OCI-LY7 (cell line): ENCODE measurements around the gene FAM193A. TPM values are rescaled to one million over a fixed set of nuclear protein-coding genes. Genes with fewer than 3 reads are reported as not detected.

Experiments used
- BruUV-seq: library from RNA; stranded (reverse); fragments of 400-500 nt; replicated peaks from 2 replicates; lab custom pipeline; 2021; lab: Mats Ljungman, UMichigan
- CTCF ChIA-PET: fragments of 300-600 bp; sonication (Branson Sonifier 250); formaldehyde crosslinking; loops from one replicate; lab custom pipeline; 2022; ENCODE audit warnings: antibody characterized with exemption; ENCODE audit not compliant: unreplicated experiment; lab: Charles Lee
- POLR2A ChIA-PET: fragments of 300-600 bp; sonication (Branson Sonifier 250); formaldehyde crosslinking; loops from one replicate; lab custom pipeline; 2022; ENCODE audit warnings: antibody characterized with exemption; lab: Charles Lee
- DNase-seq: peaks from one replicate; pipeline ENCODE4 v3.0.0-alpha.2; 2015; ENCODE audit warnings: low spot score
- H2AFZ ChIP-seq: fragments of 200-600 bp; sonication (generic), shearing (Covaris generic); 2 replicates; pipeline ENCODE4 v1.6.1; 2014; ENCODE audit warnings: mild to moderate bottlenecking, antibody characterized with exemption, low read length, moderate library complexity
- H3K27ac ChIP-seq: fragments of 200-600 bp; sonication (generic); 2 replicates; pipeline ENCODE4 v1.5.1; 2014; ENCODE audit warnings: mixed run types, low read depth, mild to moderate bottlenecking, moderate library complexity, low read length, inconsistent platforms; ENCODE audit not compliant: poor library complexity, severe bottlenecking
- H3K36me3 ChIP-seq: fragments of 200-600 bp; sonication (generic); 2 replicates; pipeline ENCODE4 v1.6.1; 2014; ENCODE audit warnings: mild to moderate bottlenecking, antibody characterized with exemption, low read length, moderate library complexity, mixed read lengths; ENCODE audit not compliant: insufficient read depth
- H3K4me1 ChIP-seq: fragments of 200-600 bp; sonication (generic); 2 replicates; pipeline ENCODE4 v1.5.1; 2014; ENCODE audit warnings: mild to moderate bottlenecking, low read length; ENCODE audit not compliant: insufficient read depth, poor library complexity, severe bottlenecking
- H3K4me2 ChIP-seq: fragments of 200-600 bp; sonication (generic); 2 replicates; pipeline ENCODE4 v1.6.1; 2014; ENCODE audit warnings: mild to moderate bottlenecking, low read length
- H3K4me3 ChIP-seq: fragments of 200-600 bp; sonication (generic); 2 replicates; pipeline ENCODE4 v1.5.1; 2014; ENCODE audit warnings: mild to moderate bottlenecking, low read depth, low read length; ENCODE audit not compliant: poor library complexity, severe bottlenecking
- H3K79me2 ChIP-seq: fragments of 200-600 bp; sonication (generic); 2 replicates; pipeline ENCODE4 v1.6.1; 2016; ENCODE audit warnings: low read depth, mild to moderate bottlenecking, low read length, moderate library complexity, mixed read lengths; ENCODE audit not compliant: insufficient read depth
- H3K9me2 ChIP-seq: fragments of 200-600 bp; sonication (generic); 2 replicates; pipeline ENCODE4 v1.6.1; 2016; ENCODE audit warnings: mild to moderate bottlenecking, low read length, mixed read lengths; ENCODE audit not compliant: insufficient read depth
- H3K9me3 ChIP-seq: fragments of 200-600 bp; sonication (generic); 2 replicates; pipeline ENCODE4 v1.6.1; 2014; ENCODE audit warnings: mild to moderate bottlenecking, mixed run types, low read length, mixed read lengths
- H4K20me1 ChIP-seq: fragments of 200-600 bp; sonication (generic); 2 replicates; pipeline ENCODE4 v1.6.1; 2014; ENCODE audit warnings: mild to moderate bottlenecking, antibody characterized with exemption, low read length, moderate library complexity, mixed read lengths; ENCODE audit not compliant: insufficient read depth
- CTCF ChIP-seq: fragments of 200-600 bp; sonication (generic); conservative IDR thresholded peaks from 2 replicates; pipeline ENCODE4 v1.5.1; 2014; ENCODE audit warnings: mild to moderate bottlenecking, antibody characterized with exemption, low read length, moderate library complexity, mixed read lengths
- EZH2phosphoT487 ChIP-seq: fragments of 200-600 bp; sonication (generic); IDR thresholded peaks from 2 replicates; pipeline ENCODE4 v1.6.1; 2018; ENCODE audit warnings: low read depth, borderline replicate concordance, mild to moderate bottlenecking, mixed run types, antibody characterized with exemption, low read length, moderate library complexity, mixed read lengths
- intact Hi-C: fragments of 100-400 bp; cut with micrococcal nuclease; formaldehyde crosslinking; loops from one replicate; pipeline ENCODE4 v1.10.0; 2022; ENCODE audit not compliant: unreplicated experiment
- total RNA-seq, 2 experiments: library from RNA; depleted of rRNA in 1 of 2; stranded (reverse); fragments of >200 nt in 1 of 2; shearing (Covaris generic) in 1 of 2; gene quantifications; 2 replicates each; pipeline ENCODE4 v1.2.3, GENCODE V29; 2014 to 2022

Gene FAM193A
- total RNA-seq, 2 experiments from 2014 or later = 17.8 to 36.7 TPM

- TF ChIP-seq CTCF (no peak), EZH2phosphoT487 (no peak)
- Histone ChIP-seq H3K79me2 (no peaks in the 10 kb centered on the region), H3K9me3 (no peaks in the 10 kb centered on the region), H2AFZ (no peak overlapping the region), H3K36me3 (peaks cover 56% of the 10 kb centered on the region), H3K4me2 (no peak overlapping the region), H3K4me1 (peaks cover 26% of the 10 kb centered on the region), H3K4me3 (no peak overlapping the region), H3K9me2 (no peaks in the 10 kb centered on the region), H3K27ac (no peak overlapping the region), H4K20me1 (no peaks in the 10 kb centered on the region)
- intact Hi-C loops = no loop called here
- no peak for DNase-seq
- ChIA-PET CTCF (no interaction called here), POLR2A (interaction anchor here (0.6 kb wide), 2 partner anchors 14 to 97 kb away, joined by 3 to 4 read pairs; no protein-coding TSS in a partner anchor)
- no TSS peak for BruUV-seq
These were observed 151.8 kb downstream of the FAM193A start for GRCh38 chr4:2688281-2688680.

GRCh38 chr4:2688697-2689096 lies 152.2 kb downstream of the FAM193A start:
- H3K27ac ChIP-seq = no peak overlapping the region
- ChIA-PET CTCF (no interaction called here), POLR2A (interaction anchor here (0.6 kb wide), 2 partner anchors 13 to 97 kb away, joined by 3 to 4 read pairs; no protein-coding TSS in a partner anchor)
- peaks cover 58% of the 10 kb centered on the region for H3K36me3 ChIP-seq
- H3K4me3 ChIP-seq = no peak overlapping the region
- no peak for TF ChIP-seq CTCF
- H3K9me2 ChIP-seq = no peaks in the 10 kb centered on the region
- H2AFZ ChIP-seq = no peak overlapping the region
- no peaks in the 10 kb centered on the region for H3K79me2 ChIP-seq
- no peak for DNase-seq
- BruUV-seq = no TSS peak
- no peaks in the 10 kb centered on the region for H4K20me1 ChIP-seq
- peaks cover 29% of the 10 kb centered on the region for H3K4me1 ChIP-seq
- intact Hi-C loops = no loop called here
- no peaks in the 10 kb centered on the region for H3K9me3 ChIP-seq
- H3K4me2 ChIP-seq = no peak overlapping the region

GRCh38 chr4:2689114-2689513 lies 152.7 kb downstream of the FAM193A start:
- peaks cover 57% of the 10 kb centered on the region for H3K36me3 ChIP-seq
- H3K4me3 ChIP-seq = no peak overlapping the region
- H2AFZ ChIP-seq = no peak overlapping the region
- H3K9me2 ChIP-seq = no peaks in the 10 kb centered on the region
- no peaks in the 10 kb centered on the region for H3K9me3 ChIP-seq
- no peaks in the 10 kb centered on the region for H4K20me1 ChIP-seq
- no peak for TF ChIP-seq EZH2phosphoT487
- TF ChIP-seq CTCF = no peak
- no peak overlapping the region for H3K4me2 ChIP-seq
- BruUV-seq = no TSS peak
- POLR2A ChIA-PET = no interaction called here
- H3K79me2 ChIP-seq = no peaks in the 10 kb centered on the region
- H3K4me1 ChIP-seq = peaks cover 33% of the 10 kb centered on the region
- H3K27ac ChIP-seq = no peak overlapping the region
- intact Hi-C loops = no loop called here
- CTCF ChIA-PET = no interaction called here
- DNase-seq = no peak
